Stimulated activated CD8-positive, alpha-beta memory T cell treated with anti-CD3 and anti-CD28 coated beads, Interleukin-12 subunit alpha, Interleukin-12 subunit beta, amount 100 ng/mL, for 1 hour (primary cell): ENCODE measurements around the gene IFNGR2.
A peak's percentile ranks its signal among the peaks of the same experiment; 100 is the strongest.
"Not testable (repeated sequence)": the region's sequence is repeated elsewhere in the genome, so short reads cannot be mapped to it uniquely, and the experiment has no call there.

Experiments used
- DNase-seq: peaks from one replicate; pipeline ENCODE4 v3.0.0-alpha.2; 2020; ENCODE audit warnings: low read depth

The IFNGR2 gene

GRCh38 chr21:33377221-33377920, 25.8 kb upstream of the IFNGR2 start:
- no peak for DNase-seq

GRCh38 chr21:33378081-33378480, 25.1 kb upstream of the IFNGR2 start:
- no peak for DNase-seq

GRCh38 chr21:33379934-33380333, 23.3 kb upstream of the IFNGR2 start:
- not testable (repeated sequence) for DNase-seq

DNA sequence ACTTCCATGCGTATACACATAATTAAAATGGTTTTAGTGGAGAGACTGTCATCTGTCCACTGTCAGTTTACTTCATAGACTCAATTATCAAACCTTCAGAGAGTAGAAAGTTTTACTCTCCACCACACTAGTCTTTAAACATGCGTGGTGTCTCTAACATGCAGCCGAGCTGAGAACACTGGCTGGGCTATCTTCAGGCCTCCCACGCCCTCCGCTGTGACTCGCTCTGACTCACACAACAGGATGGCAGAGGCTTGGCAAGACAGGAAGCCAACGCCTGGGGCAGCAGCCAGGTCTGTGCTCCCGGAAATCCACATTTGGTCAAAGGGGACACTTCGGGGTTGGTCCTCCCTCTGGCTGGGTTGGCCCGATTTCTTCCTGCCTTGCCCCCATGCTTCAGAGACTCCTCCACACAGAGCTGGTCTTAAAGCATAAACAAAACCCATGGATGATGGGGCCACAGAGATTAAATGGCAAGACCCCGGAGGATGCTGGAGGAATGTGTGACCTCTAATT, 22.7 kb upstream of the IFNGR2 start:
- DNase-seq = peak; percentile 74

DNA sequence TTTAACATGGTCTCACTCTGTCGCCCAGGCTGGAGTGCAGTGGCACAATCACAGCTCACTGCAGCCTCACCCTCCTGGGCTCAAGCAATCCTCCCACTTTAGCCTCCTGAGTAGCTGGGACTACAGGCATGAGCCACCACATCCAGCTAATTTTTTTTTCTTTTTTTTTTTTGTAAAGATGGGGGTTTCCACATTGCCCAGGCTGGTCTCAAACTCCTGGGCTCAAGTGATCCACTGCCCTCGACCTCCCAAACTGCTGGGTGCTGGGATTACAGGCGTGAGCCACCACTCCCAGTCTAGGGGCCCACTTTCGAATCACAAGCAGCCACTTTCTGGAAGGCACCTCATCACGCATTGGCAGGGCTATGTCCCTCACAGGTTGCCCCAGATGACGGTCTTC, 21.8 kb upstream of the IFNGR2 start:
- not testable (repeated sequence) for DNase-seq

- DNase-seq = peak; percentile 56
Observed at GRCh38 chr21:33383056-33383888, 19.9 kb upstream of the IFNGR2 start.

DNA sequence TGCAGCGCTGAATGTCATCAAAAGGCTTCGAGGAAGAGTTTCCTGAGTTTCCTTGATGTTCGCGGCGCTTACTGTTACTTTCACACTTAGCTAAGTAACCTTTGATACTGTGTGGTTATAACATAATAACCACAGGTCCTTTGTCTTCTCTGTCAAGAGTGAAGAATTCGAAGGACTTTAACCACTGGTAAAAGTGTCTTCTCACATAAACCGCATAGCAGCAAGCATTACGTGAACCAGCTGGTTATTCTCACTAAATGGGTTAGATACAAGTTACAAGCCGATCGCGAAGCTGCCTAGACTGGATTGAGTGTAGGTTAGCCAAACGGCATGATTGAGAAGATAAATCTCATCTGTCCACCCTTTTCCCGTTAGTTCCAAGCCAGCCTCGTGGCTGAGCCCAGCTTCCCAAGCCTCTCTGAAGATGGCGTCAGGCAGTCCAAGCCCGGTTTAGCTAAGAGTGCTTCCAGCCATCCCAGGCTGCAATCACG, 18.3 kb upstream of the IFNGR2 start:
- no peak for DNase-seq

- DNase-seq = no peak
Observed at GRCh38 chr21:33386222-33386784, 16.9 kb upstream of the IFNGR2 start.

DNA sequence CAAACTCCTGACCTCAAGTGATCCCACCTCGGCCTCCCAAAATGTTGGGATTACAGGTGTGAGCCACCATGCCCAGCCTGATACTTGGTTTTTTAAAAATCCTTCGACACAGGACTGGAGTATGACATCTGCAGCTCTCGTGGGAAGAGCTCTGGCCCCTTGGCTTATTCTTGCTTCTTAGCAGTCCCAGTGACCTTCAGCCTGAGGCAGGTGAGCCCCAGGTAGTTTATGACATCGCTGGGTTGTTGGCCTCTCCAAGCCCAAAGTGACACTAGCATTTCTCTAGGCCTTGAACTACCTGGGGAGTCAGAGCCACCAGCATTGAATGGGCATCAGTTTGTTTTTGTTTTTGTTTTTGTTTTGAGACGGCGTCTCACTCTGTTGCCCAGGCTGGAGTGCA, 15.9 kb upstream of the IFNGR2 start:
- no peak for DNase-seq

GRCh38 chr21:33388188-33388587, 15.0 kb upstream of the IFNGR2 start:
- no peak for DNase-seq

- DNase-seq = no peak
Observed at GRCh38 chr21:33390479-33390878, 12.7 kb upstream of the IFNGR2 start.

- DNase-seq = no peak
Observed at GRCh38 chr21:33391656-33392055, 11.6 kb upstream of the IFNGR2 start.

GRCh38 chr21:33392284-33392985, 10.8 kb upstream of the IFNGR2 start:
- no peak for DNase-seq

DNA sequence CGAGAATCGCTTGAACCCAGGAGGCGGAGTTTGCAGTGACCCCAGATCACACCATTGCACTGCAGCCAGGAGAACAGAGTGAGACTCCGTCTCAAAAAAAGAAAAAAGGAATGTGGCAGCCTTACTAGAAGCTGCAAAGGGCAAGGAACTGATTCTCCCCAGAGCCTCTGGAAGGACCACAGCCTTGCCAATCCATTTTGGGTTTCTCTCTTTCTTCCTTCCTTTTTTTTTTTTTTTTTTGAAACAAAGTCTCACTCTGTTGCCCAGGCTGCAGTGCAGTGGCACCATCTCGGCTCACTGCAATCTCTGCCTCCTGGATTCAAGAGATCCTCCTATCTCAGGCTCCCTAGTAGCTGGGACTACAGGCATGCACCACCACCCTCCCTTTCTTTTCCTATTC, 9.9 kb upstream of the IFNGR2 start:
- DNase-seq = no peak

GRCh38 chr21:33394260-33394659, 9.0 kb upstream of the IFNGR2 start:
- no peak for DNase-seq

- no peak for DNase-seq
Observed at GRCh38 chr21:33395891-33396331, 7.3 kb upstream of the IFNGR2 start.

DNA sequence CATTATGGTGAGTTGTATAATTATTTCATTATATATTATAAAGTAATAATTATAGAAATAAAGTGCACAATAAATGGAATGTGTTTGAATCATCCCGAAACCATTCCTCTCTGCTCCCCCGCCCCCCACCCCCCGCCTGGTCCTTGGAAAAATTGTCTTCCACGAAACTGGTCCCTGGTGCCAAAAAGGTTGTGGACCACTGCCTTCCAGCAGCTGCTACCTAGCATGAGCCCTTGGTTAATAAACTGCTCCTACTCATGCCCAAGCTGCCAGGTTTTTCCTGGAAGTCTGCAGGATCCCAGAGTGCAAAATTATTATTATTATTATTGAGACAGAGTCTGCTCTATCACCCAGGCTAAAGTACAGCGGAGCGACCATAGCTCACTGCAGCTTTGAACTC, 6.8 kb upstream of the IFNGR2 start:
- no peak for DNase-seq

GRCh38 chr21:33396951-33397350, 6.3 kb upstream of the IFNGR2 start:
- no peak for DNase-seq

DNA sequence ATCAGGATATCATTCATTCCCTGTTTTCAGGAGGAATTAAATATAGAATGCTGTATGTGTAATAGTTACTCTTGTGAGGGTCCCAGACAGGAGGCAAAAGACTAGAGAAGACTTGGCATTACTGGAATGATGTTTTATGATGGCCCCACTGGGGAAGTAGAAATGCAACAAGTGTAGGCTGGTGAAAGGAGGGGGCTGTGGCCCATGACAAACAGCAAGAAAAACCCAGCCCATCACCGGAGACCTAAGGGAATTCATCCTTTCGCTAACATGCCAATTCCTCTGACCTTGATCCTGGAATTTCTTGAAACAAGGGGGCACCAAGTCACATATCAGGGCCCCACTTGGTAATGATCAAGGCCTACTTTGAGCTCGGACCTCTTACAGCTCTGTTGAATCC, 5.5 kb upstream of the IFNGR2 start:
- no peak for DNase-seq

- no peak for DNase-seq
Observed at GRCh38 chr21:33398361-33398760, 4.9 kb upstream of the IFNGR2 start.

DNA sequence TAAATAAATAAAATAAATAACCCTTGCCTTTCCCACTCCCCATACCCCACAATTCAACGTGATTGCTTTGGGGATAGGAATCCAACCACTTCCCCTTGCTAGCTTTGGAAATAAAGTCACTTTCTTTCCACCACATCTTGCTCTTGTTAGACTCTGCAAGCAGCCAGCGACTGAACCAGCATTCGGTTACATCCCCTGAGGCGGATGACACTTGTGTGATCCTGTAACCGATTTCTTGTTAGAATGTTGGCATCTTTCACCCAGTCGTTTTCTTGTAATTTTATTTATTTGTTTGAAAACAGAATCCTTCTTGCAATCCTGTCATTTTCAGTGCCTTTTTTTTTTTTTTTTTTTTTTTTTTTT, 1.6 kb upstream of the IFNGR2 start:
- no peak for DNase-seq
